OCI-LY1 (cell line): ENCODE results near the gene UBAC1.

ENCODE experiments used
- CTCF ChIP-seq: fragments of 200-600 bp; sonication (generic), shearing (Covaris generic); IDR thresholded peaks from 2 replicates; pipeline ENCODE4 v1.5.1; 2017; ENCODE audit warnings: mild to moderate bottlenecking, antibody characterized with exemption, low read length, moderate library complexity, mixed read lengths
- EZH2 ChIP-seq: fragments of 200-600 bp; sonication (generic), shearing (Covaris generic); IDR thresholded peaks from 2 replicates; pipeline ENCODE4 v1.8.0; 2017; ENCODE audit warnings: borderline replicate concordance, mixed run types, mild to moderate bottlenecking, antibody characterized with exemption, low read length, moderate library complexity, mixed read lengths

GRCh38 chr9:135888766-135889394 lies 72.3 kb downstream of the UBAC1 start:
- TF ChIP-seq EZH2: no peak
- no peak for TF ChIP-seq CTCF
